Heart left ventricle (tissue), 13 donors: ENCODE results near the gene FAR2.

Source experiments
- CTCF ChIP-seq, 12 donors: fragments of 200-600 bp; sonication (generic) in 4 of 12; IDR thresholded peaks; one replicate each; pipeline versions ENCODE4 v1.5.0 to v1.8.0; 2018 to 2022; ENCODE audit warnings: antibody characterized with exemption in 12 of 12, mild to moderate bottlenecking in 5 of 12
- POLR2A ChIP-seq, 2 donors: fragments of 450-650 bp; IDR thresholded peaks; one replicate each; pipeline ENCODE4 v1.6.1; 2017; ENCODE audit warnings: antibody characterized with exemption in 2 of 2, mild to moderate bottlenecking in 2 of 2, moderate library complexity in 2 of 2
- donor health status: ischemic (EF 13 %, LVEDD 7.1; RV severe dilation, severe dysfunction).
- donor health status: DM: no; HTN: yes; CAD: no.
- donor health status: DM: no; HTN: no; CAD: no.
- donor health status: ischemic (EF 25% LVEDD 6.9; RV normal size, moderate dysfunction).
- donor health status: ischemic (EF 25% LVEDD 5.7; RV mildly dilated, moderate dysfunction).
- donor health status: ischemic (EF 35%, LVEDD 5.7; RV mildly dilated, moderate dysfunction).
- donor health status: nonischemic (EF 11% LVEDD 7.7; RV severe dilation, severe dysfunction).
- donor health status: DM: yes; HTN: yes; CAD: no.
- donor health status: PGD.
- donor health status: ischemic (EF 29% LVEDD 5.4; RV normal size, mild dysfunction).
- donor health status: nonischemic (EF 23%, LVEDD 6.1; RV moderate dilation, normal function).

GRCh38 chr12:29224572-29224971 is 75.5 kb downstream of the FAR2 start:
- no peak for TF ChIP-seq CTCF (IDR thresholded peaks at IDR 0.05)
- no peak for TF ChIP-seq POLR2A (IDR thresholded peaks at IDR 0.05)
